Gastrocnemius medialis (tissue), 4 donors: ENCODE measurements around the gene ITPK1.

Experiments used
- CTCF ChIP-seq, 5 experiments: fragments of 450-650 bp in 3 of 5; fragments of 200-600 bp in 2 of 5; sonication (generic) in 2 of 5; IDR thresholded peaks in 4 of 5; conservative IDR thresholded peaks in 1 of 5; 1 replicate in 4 of 5; 2 replicates in 1 of 5; pipeline ENCODE4 v1.5.1; 2016 to 2019; ENCODE audit warnings: antibody characterized with exemption in 5 of 5, mild to moderate bottlenecking in 3 of 5, moderate library complexity in 3 of 5
- POLR2A ChIP-seq, 2 donors: fragments of 450-650 bp; IDR thresholded peaks; one replicate each; pipeline ENCODE4 v1.6.1; 2017; ENCODE audit warnings: antibody characterized with exemption in 2 of 2, mild to moderate bottlenecking in 2 of 2, moderate library complexity in 2 of 2

GRCh38 chr14:92962031-92962830 is 153.5 kb downstream of the ITPK1 start:
- no peak for TF ChIP-seq CTCF (IDR thresholded peaks at IDR 0.05 in 4 of 5, conservative IDR thresholded peaks at IDR 0.05 in 1 of 5)
- no peak for TF ChIP-seq POLR2A (IDR thresholded peaks at IDR 0.05)
